MG63 (cell line): ENCODE results near the gene TMBIM4. TPM values are rescaled to one million over a fixed set of nuclear protein-coding genes. Genes with fewer than 3 reads are reported as not detected.

ENCODE experiments used
- DNase-seq: peaks from one replicate; pipeline ENCODE4 v3.0.0-alpha.2; 2020
- H3K27me3 ChIP-seq: fragments of 250-450 bp; sonication (Bioruptor Pico); 2 replicates; pipeline ENCODE4 v1.5.1; 2020; ENCODE audit warnings: mild to moderate bottlenecking, moderate library complexity
- H3K36me3 ChIP-seq: fragments of 250-450 bp; sonication (Bioruptor Pico); 2 replicates; pipeline ENCODE4 v1.5.1; 2020; ENCODE audit warnings: mild to moderate bottlenecking, moderate library complexity
- H3K4me3 ChIP-seq: fragments of 250-450 bp; sonication (Bioruptor Pico); 2 replicates; pipeline ENCODE4 v1.5.1; 2020; ENCODE audit warnings: mild to moderate bottlenecking, moderate library complexity
- H3K9me3 ChIP-seq: fragments of 250-450 bp; sonication (Bioruptor Pico); 2 replicates; pipeline ENCODE4 v1.5.1; 2020; ENCODE audit warnings: mild to moderate bottlenecking, moderate library complexity
- total RNA-seq: library from RNA; depleted of rRNA; stranded (reverse); fragments of >200 nt; shearing (Covaris generic); gene quantifications from 2 replicates; pipeline ENCODE4 v1.2.3, GENCODE V29; 2014; ENCODE audit warnings: low replicate concordance; rRNA removed

The TMBIM4 gene
- total RNA-seq, 1 experiment from 2014 or later, result 16.4 TPM

DNA sequence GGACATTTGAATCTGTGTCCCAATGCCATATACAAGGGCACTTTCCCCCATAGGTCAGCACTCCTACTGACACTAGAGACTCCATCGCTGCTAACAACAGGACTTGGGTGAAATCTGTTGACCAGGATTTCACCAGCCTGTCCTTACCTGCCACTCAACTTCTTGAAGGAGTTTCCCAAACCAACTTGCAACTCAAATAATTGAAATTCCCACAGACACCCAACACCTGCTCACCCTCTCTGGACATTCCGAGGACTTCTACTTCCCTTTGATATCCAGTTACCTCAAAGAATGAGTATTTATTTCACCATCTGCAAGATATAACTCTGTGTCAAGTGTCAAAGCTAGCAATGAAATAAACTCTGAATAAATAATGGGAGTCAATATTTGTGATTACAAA is 83.8 kb downstream of the TMBIM4 start:
- H3K36me3 ChIP-seq, result no peaks in the 10 kb centered on the region
- H3K9me3 ChIP-seq, result no peaks in the 10 kb centered on the region; the same call in 1 of the 2 replicates
- no peak for DNase-seq
- H3K27me3 ChIP-seq, result no peaks in the 10 kb centered on the region
- H3K4me3 ChIP-seq, result no peak overlapping the region

Other genes starting within 250 kb of the TMBIM4 start
- gene LLPH, start 39.2 kb downstream of the TMBIM4 start, total RNA-seq, result 14.1 and 14.2 TPM in 2 replicates
- gene IRAK3, start 19.2 kb upstream of the TMBIM4 start, total RNA-seq, result 2.3 and 4.6 TPM in 2 replicates
- gene HELB, start 132.5 kb upstream of the TMBIM4 start, total RNA-seq, result 2.2 and 2.9 TPM in 2 replicates